Colonic mucosa (tissue), 4 donors: ENCODE results near the gene PARD6G. TPM values are rescaled to one million over a fixed set of nuclear protein-coding genes. Genes with fewer than 3 reads are reported as not detected.
A peak's percentile ranks its signal among the peaks of the same experiment; 100 is the strongest.

Experiments
- DNase-seq: peaks from one replicate; pipeline ENCODE4 v3.0.0-alpha.2; 2020
- H3K27ac ChIP-seq: fragments of 200-600 bp; one replicate; pipeline ENCODE4 v1.8.0; 2021
- H3K27me3 ChIP-seq: fragments of 200-600 bp; one replicate; pipeline ENCODE4 v1.8.0; 2021
- H3K36me3 ChIP-seq: fragments of 200-600 bp; one replicate; pipeline ENCODE4 v1.8.0; 2021
- H3K4me1 ChIP-seq: fragments of 200-600 bp; one replicate; pipeline ENCODE4 v1.8.0; 2021; ENCODE audit warnings: mild to moderate bottlenecking
- H3K4me3 ChIP-seq: fragments of 200-600 bp; one replicate; pipeline ENCODE4 v1.8.0; 2021
- H3K9ac ChIP-seq, 2 donors: one replicate each; pipeline ENCODE4 v1.7.0; 2013; ENCODE audit warnings: control low read depth in 2 of 2, low read depth in 2 of 2, low read length in 2 of 2
- H3K9me3 ChIP-seq: fragments of 200-600 bp; one replicate; pipeline ENCODE4 v1.8.0; 2021
- intact Hi-C: fragments of 100-400 bp; cut with DNase I; formaldehyde crosslinking; loops from one replicate; pipeline ENCODE4 v1.14.1; 2022
- total RNA-seq, 2 donors: library from RNA; stranded (reverse); fragmentation: NEBNext Ultra II Directional in 1 of 2; extraction: Animal tissue kit (Norgen Biotek cat#: 25700) in 1 of 2; gene quantifications; one replicate each; pipeline ENCODE4 v1.2.1, GENCODE V29; 2021
- TF ChIP-seq, protein P1 (sequence below): fragments of 200-600 bp; IDR thresholded peaks from one replicate; pipeline ENCODE4 v1.8.0; 2022; ENCODE audit warnings: antibody characterized with exemption, mild to moderate bottlenecking
- donor health status: healthy.
- donor health status: DM: no; HTN: no; CAD: no.
- donor health status: DM: no; HTN: no; CAD: no.

Gene PARD6G
- total RNA-seq, 2 donors from 2014 or later, result 1.0 to 1.2 TPM

DNA sequence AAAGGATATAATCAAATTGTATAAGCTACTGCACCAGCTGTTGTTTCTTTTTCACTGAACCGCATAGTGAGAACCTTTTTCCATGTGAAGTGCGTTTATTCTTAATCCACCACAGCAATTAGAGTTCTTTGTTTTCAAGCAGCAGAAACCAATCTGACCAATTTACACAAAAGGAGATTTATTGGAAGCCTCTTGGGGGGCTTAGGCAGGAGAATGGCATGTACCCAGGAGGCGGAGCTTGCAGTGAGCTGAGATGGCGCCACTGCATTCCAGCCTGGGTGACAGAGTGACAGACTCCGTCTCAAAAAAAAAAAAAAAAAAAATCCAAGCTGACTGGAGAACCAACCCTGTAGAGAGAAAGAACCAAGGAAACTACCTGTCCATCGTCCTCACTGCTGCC, 128.2 kb downstream of the PARD6G start:
- Histone ChIP-seq H3K27me3 (no peaks in the 10 kb centered on the region), H3K36me3 (no peaks in the 10 kb centered on the region), H3K9me3 (no peaks in the 10 kb centered on the region), H3K27ac (no peak overlapping the region), H3K4me1 (no peaks in the 10 kb centered on the region), H3K4me3 (no peak overlapping the region), H3K9ac (no peak overlapping the region)
- DNase-seq, result no peak
- TF ChIP-seq, protein P1, sequence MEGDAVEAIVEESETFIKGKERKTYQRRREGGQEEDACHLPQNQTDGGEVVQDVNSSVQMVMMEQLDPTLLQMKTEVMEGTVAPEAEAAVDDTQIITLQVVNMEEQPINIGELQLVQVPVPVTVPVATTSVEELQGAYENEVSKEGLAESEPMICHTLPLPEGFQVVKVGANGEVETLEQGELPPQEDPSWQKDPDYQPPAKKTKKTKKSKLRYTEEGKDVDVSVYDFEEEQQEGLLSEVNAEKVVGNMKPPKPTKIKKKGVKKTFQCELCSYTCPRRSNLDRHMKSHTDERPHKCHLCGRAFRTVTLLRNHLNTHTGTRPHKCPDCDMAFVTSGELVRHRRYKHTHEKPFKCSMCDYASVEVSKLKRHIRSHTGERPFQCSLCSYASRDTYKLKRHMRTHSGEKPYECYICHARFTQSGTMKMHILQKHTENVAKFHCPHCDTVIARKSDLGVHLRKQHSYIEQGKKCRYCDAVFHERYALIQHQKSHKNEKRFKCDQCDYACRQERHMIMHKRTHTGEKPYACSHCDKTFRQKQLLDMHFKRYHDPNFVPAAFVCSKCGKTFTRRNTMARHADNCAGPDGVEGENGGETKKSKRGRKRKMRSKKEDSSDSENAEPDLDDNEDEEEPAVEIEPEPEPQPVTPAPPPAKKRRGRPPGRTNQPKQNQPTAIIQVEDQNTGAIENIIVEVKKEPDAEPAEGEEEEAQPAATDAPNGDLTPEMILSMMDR, result no peak
- intact Hi-C loops, result no loop called here

DNA sequence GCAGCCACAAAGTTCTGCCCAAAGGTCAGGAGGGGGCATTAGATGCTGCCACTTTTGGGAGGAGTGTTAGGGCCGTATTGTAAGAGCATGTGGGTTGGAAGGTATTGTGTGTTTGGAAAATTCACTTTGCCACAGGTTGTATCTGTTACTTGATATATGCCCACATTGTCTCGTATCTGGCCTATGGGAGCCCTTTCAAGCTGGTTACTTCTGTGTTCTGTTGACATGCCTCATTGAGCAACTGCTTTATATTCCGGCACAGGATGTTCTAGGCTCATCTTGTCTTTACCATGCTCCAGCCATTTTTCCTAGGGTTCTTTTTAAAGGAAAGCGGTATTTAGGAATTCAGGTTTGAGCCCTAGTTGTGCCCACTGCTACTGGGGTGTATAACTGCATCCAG, 132.3 kb downstream of the PARD6G start:
- Histone ChIP-seq H3K27me3 (no peaks in the 10 kb centered on the region), H3K4me3 (no peak overlapping the region), H3K27ac (no peak overlapping the region), H3K36me3 (no peaks in the 10 kb centered on the region), H3K4me1 (no peaks in the 10 kb centered on the region), H3K9ac (no peak overlapping the region), H3K9me3 (no peaks in the 10 kb centered on the region)
- intact Hi-C loops, result no loop called here
- TF ChIP-seq, protein P1, result no peak
- no peak for DNase-seq

DNA sequence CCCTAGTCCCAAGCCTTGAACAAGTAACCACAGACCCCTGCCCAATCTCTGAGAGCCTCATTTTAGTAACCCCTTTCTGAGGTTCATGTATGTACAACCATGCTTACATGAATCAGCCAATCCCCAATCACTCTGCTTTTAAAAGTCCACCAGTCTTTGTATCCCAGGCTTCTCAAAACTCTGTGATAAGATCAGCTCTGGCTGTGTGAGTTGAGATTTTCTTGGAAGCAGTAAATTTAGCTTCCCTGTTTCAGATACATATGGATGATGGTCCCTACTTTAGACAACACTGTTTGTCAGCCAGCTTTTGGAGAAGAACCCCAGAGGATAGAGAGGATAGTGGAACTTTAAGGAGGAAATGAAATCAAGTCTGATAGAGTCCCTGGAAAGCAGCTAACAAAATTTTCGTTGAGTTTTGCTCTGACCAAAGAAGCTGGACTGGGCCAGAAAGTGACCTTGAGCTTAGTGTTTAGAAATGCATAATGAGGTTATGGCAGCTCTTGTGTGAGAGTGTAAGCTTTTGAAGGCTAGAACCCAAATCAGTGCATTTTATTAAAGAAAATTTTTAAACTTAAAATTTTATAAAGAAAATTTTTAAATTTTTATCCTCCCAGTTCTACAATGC, 134.6 kb downstream of the PARD6G start:
- Histone ChIP-seq H3K9me3 (no peaks in the 10 kb centered on the region), H3K27me3 (no peaks in the 10 kb centered on the region), H3K27ac (no peak overlapping the region), H3K36me3 (no peaks in the 10 kb centered on the region), H3K9ac (no peak overlapping the region), H3K4me1 (no peaks in the 10 kb centered on the region), H3K4me3 (no peak overlapping the region)
- TF ChIP-seq, protein P1, result no peak
- DNase-seq, result no peak
- intact Hi-C loops, result no loop called here

DNA sequence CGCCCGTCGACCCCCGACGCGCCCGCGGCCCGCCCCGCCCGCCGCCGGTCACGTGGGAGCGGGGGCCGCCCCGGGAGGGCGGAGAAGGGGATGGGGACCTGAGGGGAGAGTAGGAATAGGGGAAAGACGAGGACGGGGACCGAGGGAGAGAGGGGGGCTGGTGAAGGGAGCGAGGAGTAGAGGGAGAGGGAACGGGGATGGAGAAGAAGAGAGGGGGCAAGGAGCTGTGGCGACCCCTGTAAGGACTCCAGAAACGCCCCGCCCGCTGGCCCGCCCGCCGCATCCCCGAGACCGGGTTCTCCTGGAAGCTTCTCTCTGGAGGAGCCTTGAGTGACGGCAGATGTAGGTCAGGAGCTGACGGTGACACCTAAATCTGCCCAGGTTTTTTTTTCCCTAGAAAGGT, 137.6 kb downstream of the PARD6G start:
- intact Hi-C loops, result loop anchor here (5.0 kb wide), 1 partner anchor 72 kb away; no protein-coding TSS in a partner anchor
- Histone ChIP-seq H3K4me1 (no peaks in the 10 kb centered on the region), H3K9me3 (no peaks in the 10 kb centered on the region), H3K4me3 (peak overlapping the region; percentile 56), H3K27ac (peak overlapping the region; percentile 12), H3K27me3 (no peaks in the 10 kb centered on the region), H3K36me3 (no peaks in the 10 kb centered on the region), H3K9ac (peak overlapping the region; percentile 53 to 73)
- peak; percentile 57 for DNase-seq
- TF ChIP-seq, protein P1, result no peak

DNA sequence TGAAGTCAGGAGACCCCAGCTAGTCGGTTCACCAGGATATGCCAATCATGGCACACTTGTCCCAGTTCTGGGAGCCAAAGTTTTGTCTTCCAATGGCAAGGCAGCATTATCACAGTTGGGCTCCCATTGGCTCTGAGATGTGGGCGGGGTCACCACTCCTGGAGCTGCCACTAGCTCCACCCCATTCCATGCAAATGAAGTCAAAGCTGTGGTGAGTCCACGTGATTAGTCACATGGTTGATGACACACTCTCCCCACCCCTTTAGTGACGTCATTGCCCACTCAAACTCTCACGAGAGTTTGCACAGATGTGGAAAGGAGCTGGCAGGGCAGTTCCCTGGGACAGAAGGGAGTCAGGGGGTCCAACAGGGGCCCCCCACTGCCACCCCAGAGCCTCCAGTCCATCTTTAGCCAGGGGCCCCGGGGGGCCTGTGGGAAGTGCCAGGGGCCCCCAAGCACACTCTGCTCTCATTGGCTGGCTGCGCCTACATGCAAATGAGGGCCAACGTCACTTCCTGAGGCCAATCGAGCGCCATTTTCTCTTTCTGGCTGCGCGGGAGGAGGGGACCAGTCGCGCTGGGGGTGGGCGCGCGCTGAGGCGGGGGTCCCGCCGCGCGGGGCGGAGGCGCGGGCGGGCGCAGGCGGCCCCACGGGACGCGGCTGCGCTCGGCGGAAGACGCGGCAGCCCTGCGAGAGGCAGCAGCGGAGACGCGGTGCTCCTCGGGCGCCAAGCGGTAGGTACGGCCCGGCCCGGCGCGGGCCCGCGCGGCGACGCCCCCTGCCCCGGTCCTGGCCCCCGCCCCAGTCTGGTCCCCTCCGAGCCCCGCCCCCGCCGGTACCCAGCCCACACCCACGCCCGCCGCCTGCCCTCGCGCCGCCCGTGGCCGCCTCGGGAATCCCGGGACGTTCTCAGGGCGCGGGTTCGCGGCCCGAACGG, 138.3 kb downstream of the PARD6G start, which contains the start of gene ADNP2:
Gene ADNP2, plus strand, starts transcription at position 524 of the 937 bp plus-strand sequence. CDS start 8,281 bp downstream, outside the sequence.
- Histone ChIP-seq H3K9ac (peak within 1 kb of the TSS; percentile 53 to 73), H3K27ac (peak within 1 kb of the TSS; percentile 12), H3K4me3 (peak within 1 kb of the TSS; percentile 56), H3K4me1 (no peaks in the 10 kb centered on the region), H3K27me3 (no peaks in the 10 kb centered on the region), H3K9me3 (no peaks in the 10 kb centered on the region), H3K36me3 (no peaks in the 10 kb centered on the region)
- DNase-seq, result peak; percentile 83
- intact Hi-C loops, result loop anchor here (5.0 kb wide), 1 partner anchor 72 kb away; no protein-coding TSS in a partner anchor
- TF ChIP-seq, protein P1, result no peak
